Measurements from ENCODE around the gene CAMK2N1.

The CAMK2N1 gene

GRCh38 chr1:20477348-20478056 is 8.5 kb downstream of the CAMK2N1 start:
- DNase-seq, result no peak

- no peak for DNase-seq
Observed at GRCh38 chr1:20476265-20477038, 9.6 kb downstream of the CAMK2N1 start.

DNA sequence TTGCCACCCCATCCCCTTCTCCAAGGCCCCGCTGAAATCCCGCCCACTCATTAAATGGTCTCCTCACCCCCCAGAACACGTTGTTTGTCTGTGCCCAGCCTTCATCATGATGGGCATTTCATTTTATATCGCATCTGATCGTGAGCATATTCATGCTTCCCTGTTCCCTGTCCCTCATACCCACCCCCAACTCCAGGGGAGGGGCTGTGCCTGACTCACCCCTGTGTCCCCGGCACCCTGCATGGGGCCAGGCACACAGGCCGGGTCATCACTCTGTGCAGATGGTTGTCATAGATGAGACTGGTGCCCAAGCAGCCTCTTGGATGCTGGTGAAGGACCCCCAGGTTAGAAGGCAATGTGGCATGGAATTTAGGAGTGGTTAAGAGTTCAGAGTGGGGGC is 11.0 kb downstream of the CAMK2N1 start:
- no peak for DNase-seq

- no peak for DNase-seq
Observed at GRCh38 chr1:20474333-20474975, 11.6 kb downstream of the CAMK2N1 start.

- no peak for DNase-seq
Observed at GRCh38 chr1:20473894-20474293, 12.1 kb downstream of the CAMK2N1 start.

GRCh38 chr1:20472860-20473711 is 12.9 kb downstream of the CAMK2N1 start:
- no peak for DNase-seq

DNA sequence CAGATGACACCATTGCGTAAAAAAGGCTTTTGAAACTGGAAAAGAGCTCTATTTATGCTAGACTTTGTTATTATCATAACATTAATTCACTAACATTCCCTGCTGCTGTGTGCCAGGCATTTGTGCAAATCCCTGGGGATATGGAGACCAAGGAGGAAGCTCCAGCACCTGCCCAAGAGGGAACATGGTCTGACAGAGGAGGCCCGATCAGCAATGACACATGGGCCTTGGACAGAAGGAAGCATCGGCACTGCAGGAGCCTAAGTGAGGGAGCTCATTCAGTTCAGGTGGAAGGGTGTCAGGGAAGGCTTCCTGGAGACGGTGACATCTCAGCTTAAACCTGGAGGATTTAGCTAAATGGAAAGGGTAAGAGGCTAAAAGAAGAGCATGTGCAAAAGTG is 13.9 kb downstream of the CAMK2N1 start:
- DNase-seq, result no peak

DNA sequence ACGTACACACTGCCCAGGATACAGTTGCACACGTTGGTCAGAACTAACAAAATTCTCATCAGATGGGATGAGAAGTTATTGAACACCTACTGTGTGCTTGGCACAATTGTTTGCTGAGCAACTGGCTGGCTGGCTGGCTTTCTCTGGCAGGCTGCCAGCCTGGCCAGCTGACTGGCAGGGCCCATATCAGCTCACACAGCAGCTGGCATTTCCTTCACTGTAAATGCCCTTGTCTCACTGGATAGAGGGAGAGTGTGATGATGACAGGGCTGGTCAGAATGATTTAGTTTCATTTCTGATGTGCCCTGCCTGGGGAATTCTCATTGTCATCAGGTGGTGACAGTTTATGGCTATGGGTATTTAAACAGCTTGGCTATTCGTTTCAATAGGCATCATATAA is 15.8 kb downstream of the CAMK2N1 start:
- no peak for DNase-seq

GRCh38 chr1:20469406-20470076 is 16.5 kb downstream of the CAMK2N1 start:
- no peak for DNase-seq

GRCh38 chr1:20466273-20466672 is 19.7 kb downstream of the CAMK2N1 start:
- DNase-seq, result no peak

GRCh38 chr1:20465187-20465586 is 20.8 kb downstream of the CAMK2N1 start:
- no peak for DNase-seq

- no peak for DNase-seq
Observed at GRCh38 chr1:20463502-20463901, 22.5 kb downstream of the CAMK2N1 start.

GRCh38 chr1:20462397-20462796 is 23.6 kb downstream of the CAMK2N1 start:
- no peak for DNase-seq

GRCh38 chr1:20458717-20459116 is 27.3 kb downstream of the CAMK2N1 start:
- DNase-seq, result no peak

DNA sequence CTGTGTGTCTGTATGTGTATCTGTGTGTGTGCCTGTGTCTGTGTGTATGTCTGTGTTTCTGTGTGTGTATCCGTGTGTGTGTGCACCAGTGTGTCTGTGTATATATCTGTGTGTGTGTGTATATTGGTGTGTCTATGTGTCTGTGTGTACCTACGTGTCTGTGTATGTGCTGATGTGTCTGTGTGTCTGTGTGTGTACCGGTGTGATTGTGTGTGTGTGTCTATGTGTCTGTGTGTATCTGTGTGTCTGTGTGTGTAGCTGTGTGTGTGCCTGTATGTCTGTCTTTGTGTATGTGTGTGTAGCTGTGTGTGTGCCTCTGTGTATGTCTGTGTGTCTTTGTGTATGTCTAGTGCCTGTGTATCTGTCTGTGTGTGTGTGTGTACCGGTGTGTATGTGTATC is 32.0 kb downstream of the CAMK2N1 start:
- no peak for DNase-seq

DNA sequence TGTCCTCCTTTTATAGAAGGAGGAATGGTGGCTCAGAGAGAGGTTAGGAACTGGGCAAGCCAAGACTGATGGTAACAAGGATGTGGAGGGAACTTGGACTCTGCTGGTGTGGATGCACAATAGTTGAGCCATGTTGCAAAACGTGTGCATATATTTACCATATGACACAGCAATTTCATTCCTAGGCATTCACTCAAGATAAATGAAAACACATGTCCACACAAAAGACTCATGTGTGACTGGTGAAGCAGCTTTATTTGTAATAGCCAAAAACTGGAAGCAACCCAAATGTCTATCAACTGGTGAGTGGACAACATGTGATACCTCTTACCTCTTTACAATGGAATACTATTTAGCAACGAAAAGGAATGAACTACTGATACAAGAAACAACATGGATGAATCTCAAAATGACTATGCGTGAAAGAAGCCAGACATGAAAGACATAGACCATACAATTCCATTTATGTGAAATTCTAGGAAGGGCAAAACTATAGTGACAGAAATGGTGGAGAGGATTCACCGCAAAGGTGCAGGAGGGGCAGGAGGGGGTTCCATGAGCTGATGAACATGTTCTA is 36.2 kb downstream of the CAMK2N1 start:
- no peak for DNase-seq

- no peak for DNase-seq
Observed at GRCh38 chr1:20448671-20449071, 37.3 kb downstream of the CAMK2N1 start.

DNA sequence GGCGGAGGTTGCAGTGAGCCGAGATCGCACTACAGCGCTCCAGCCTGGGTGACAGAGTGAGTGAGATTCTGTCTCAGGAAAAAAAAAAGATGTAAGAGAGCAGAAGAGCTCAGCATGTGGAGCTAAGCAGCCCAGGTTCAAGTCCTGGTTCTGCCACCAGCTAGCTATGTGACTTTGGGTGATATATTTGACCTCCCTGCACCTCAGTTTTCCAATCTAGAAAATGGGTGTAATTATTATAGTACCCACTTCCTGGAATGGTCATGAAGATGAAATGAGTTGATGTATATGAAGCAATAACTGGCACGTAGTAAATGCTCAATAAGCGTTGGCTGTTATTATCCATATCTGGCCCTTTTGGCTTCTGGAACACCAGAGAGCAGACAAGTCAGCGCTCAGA is 38.2 kb downstream of the CAMK2N1 start:
- no peak for DNase-seq

- no peak for DNase-seq
Observed at GRCh38 chr1:20446796-20447195, 39.2 kb downstream of the CAMK2N1 start.

DNA sequence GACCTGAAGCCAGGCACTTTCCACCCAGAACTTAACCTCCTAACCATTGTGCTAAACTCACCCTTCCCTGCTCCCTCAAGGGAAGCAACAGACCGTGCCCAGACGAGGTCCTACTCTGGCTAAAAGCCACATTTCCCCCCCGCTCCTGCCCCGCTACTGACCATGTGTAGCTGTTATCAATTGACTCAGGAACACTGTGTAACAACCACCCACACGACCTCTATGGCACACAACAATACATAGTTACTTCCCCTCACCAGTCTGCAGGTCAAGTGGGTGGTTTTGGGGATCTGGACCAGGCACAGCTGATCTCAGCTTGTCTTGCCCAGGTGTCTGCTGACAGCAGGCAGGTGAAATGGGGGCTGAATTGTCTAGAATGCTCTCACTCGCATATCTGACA is 40.1 kb downstream of the CAMK2N1 start:
- DNase-seq, result no peak

DNA sequence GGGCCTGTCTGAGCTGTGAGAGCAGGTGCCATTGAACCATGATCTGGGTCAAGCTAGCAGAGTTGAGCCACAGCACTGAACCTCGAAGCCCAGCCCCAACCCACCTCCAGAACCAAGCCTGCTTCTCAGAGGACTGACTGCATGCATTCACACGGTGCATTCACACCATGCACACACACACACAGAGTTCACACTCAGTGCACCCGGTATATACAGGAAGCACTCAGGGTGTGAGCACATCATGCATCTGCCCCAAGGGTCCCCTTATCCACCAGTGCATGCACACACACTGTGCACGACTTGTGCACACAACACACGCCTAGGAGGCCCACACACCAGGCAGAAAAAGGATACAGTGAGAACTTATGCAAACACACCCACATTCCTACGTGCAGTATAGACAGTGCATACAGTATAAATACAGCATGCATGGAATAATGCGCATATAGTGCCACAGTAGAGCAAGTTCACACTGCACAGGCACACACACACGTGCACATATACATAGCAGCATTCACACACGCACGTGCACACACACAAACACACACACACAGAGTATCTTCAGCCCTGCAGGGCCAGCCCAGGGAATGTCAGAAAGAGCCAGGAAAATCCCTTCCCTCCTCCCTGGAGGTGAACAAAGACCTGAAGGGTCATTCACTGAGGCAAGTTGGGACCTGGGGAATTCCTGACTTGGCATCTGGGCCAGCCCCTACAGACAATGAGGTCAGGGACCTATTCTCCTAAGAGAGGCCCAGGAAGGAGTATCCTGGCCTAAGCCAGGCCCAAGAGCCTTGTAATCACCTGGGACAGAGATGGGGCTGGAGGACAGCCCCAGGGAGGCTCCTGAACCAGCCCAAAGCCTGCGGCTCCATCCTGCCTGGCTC is 42.1 kb downstream of the CAMK2N1 start:
- DNase-seq, result no peak
